Stimulated activated CD4-positive, alpha-beta T cell treated with anti-CD3 and anti-CD28 coated beads, Interleukin-15, amount 100 ng/mL, for 48 hours (primary cell): ENCODE data around the gene PTPRM.
"Not testable (repeated sequence)": the region's sequence is repeated elsewhere in the genome, so short reads cannot be mapped to it uniquely, and the experiment has no call there.

Experiments used
- DNase-seq, 2 donors: peaks; one replicate each; pipeline ENCODE4 v3.0.0-alpha.2; 2020; ENCODE audit warnings: low read depth in 2 of 2

PTPRM gene

GRCh38 chr18:8427339-8427738 lies 860.2 kb downstream of the PTPRM start:
- no peak for DNase-seq

DNA sequence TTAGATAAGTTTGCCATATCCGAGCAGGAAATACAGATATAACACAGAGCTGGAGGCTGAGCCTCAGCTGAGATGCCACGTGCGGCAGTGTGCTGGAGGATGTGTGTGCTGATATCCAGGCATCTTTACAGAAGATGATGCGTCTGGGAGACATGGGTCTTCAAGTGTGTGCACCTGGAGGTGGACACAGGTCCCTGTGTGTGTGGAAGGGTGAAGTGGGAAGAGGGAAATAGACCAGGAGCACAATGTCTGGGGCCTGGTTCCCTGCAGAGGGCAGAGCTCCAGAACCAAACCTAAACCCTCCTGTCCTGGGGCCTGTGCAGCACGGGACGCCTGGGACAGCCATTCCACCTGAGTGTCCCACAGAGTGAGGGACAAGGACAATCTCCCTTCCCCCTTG lies 861.8 kb downstream of the PTPRM start:
- DNase-seq: no peak

GRCh38 chr18:8431036-8431435 lies 863.9 kb downstream of the PTPRM start:
- DNase-seq: no peak

GRCh38 chr18:8433323-8433722 lies 866.2 kb downstream of the PTPRM start:
- no peak for DNase-seq

GRCh38 chr18:8433771-8434170 lies 866.7 kb downstream of the PTPRM start:
- no peak for DNase-seq

DNA sequence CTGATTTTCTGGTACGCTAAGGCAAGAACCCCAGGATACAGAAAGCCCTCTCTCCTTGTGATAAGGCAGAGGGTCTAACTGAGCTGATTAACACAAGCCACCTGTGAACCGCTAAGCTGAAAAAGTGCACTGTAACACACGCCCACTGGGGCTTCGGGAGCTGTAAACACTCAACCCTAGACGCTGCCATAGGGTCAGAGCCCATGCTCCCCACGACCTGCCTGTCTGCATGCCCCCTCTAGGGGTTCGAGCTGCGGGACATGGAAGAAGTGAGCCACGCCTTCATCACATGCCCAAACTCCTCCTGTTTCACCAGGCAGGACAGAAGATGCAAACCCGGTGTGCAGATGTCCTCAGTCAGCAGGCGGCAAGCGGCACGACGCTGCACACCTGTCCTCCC lies 868.3 kb downstream of the PTPRM start:
- no peak for DNase-seq

GRCh38 chr18:8439055-8439454 lies 871.9 kb downstream of the PTPRM start:
- no peak for DNase-seq

GRCh38 chr18:8443505-8443904 lies 876.4 kb downstream of the PTPRM start:
- no peak for DNase-seq

GRCh38 chr18:8446936-8447335 lies 879.8 kb downstream of the PTPRM start:
- DNase-seq: not testable (repeated sequence)

GRCh38 chr18:8448130-8448529 lies 881.0 kb downstream of the PTPRM start:
- no peak for DNase-seq

GRCh38 chr18:8450013-8450412 lies 882.9 kb downstream of the PTPRM start:
- DNase-seq: no peak

DNA sequence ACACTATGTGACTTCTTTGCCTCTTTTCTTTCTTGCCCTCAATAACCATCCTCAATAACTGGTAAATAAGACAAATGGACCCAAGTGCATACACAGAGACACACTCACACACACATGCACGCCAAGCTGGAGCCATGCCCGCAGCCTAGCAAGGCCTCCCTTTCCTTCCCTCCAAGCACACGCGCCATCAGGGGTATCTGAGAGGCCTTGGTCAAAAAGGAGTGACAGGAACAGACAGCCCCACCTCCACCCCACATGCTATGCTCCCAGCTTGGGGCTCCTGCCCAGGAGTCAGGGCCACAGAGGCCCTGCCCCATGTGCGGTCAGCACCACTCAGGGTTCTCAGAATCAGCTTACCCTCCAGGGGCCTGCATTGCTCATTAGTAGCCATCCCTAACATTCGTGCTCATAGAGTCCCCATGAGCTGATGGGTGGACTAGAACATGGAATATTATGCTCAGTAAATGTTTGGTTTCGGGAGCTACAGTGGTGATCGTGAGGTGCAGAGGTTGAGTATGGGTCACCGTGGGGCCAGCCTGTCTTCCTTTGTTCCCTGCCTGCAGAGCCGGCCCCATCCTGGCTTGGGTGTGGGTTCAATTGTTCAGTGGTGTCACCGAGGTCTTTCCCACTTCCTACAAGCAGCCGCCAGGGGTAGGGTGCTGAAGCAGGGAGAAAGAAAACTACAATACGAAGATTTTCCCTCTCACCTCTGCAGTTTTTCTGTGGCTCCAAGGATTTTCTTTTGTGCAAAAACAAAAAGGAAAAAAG lies 884.0 kb downstream of the PTPRM start:
- no peak for DNase-seq

GRCh38 chr18:8453528-8453927 lies 886.4 kb downstream of the PTPRM start:
- DNase-seq: no peak

DNA sequence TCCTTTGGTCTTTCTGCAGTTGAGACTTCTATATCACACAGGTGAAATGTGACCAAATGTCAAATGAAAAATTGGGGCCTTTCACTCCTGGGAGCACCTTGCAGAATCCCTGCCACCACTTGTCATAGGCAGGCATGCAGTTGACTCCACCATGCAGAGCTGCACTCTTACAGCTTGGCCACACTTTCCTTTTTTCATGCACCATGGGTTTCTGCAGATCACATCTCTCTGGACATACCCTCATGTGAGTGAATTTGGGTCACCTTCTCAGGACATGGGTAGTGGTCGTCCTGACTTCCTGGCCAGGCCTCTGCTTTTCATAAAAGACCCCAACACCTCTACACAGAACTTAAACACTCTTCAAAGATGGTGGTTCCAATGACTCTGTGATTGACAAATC lies 887.0 kb downstream of the PTPRM start:
- DNase-seq: no peak

DNA sequence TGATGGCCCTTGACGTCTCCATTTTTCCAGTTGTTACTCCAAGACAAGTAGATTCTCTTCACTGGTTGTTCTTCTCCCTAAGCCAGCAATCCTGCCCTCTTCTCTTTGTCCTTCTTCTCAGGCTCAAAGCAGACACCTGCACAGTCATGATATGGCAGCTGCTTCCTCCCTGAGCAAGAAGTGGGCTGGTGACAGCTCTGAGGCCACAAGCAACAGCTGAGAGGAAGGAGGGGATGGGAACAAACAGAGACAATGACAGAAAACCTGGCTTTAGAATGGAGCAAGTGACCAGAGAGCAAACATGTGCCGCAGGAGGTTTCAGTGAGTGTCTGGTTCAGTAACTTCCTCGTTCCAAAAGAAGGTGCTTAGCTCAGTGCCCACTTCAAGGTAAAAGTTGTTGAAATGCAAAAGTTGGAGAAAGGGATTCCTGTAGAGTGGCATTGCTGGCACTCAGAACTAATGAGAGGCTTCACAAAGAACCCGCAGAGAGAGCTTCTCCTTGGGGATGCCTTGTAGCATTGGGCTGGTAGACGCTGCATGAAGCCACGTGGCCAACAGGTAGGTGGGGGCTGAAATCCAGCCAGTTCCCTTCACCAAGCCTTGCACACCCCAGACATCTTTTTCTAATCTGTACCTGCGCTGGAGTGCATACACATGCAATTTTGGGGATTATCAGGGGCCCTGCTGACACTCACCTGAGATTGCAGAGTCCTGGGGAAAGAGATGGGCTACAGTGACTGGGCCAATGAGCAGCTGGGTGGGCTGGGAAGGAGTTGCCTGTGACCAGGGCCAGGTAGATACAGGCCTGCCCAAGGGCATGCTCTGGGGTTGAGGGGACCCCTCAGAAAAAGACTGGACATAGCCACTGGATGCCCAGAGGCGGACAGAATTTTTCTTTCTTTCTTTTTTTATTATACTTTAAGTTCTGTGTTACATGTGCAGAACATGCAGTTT lies 888.8 kb downstream of the PTPRM start:
- no peak for DNase-seq
